ENCODE results near the gene PRKCB.

PRKCB gene

GRCh38 chr16:23835390-23836077, at the start of gene PRKCB:
PRKCB (plus strand) TSS chr16:23835983.
- DNase-seq (ENCODE audit: low read depth, low spot score) = peak; percentile 78

- DNase-seq (ENCODE audit: low read depth, low spot score) = no peak
Measured at GRCh38 chr16:23786964-23787561, 48.7 kb upstream of the PRKCB start.

GRCh38 chr16:23788685-23789084, 47.1 kb upstream of the PRKCB start:
- DNase-seq (ENCODE audit: low read depth, low spot score) = no peak

- no peak for DNase-seq (ENCODE audit: low read depth, low spot score)
Measured at GRCh38 chr16:23795378-23795777, 40.4 kb upstream of the PRKCB start.

- no peak for DNase-seq (ENCODE audit: low read depth, low spot score)
Measured at GRCh38 chr16:23796941-23797340, 38.8 kb upstream of the PRKCB start.

GRCh38 chr16:23801378-23801777, 34.4 kb upstream of the PRKCB start:
- peak; percentile 60 for DNase-seq (ENCODE audit: low read depth, low spot score)

- DNase-seq (ENCODE audit: low read depth, low spot score) = no peak
Measured at GRCh38 chr16:23802776-23803175, 33.0 kb upstream of the PRKCB start.

- peak; percentile 45 for DNase-seq (ENCODE audit: low read depth, low spot score)
Measured at GRCh38 chr16:23803591-23804123, 32.1 kb upstream of the PRKCB start.

GRCh38 chr16:23807028-23807427, 28.8 kb upstream of the PRKCB start:
- DNase-seq (ENCODE audit: low read depth, low spot score) = no peak

- no peak for DNase-seq (ENCODE audit: low read depth, low spot score)
Measured at GRCh38 chr16:23821467-23821866, 14.3 kb upstream of the PRKCB start.

- DNase-seq (ENCODE audit: low read depth, low spot score) = no peak
Measured at GRCh38 chr16:23821875-23822688, 13.7 kb upstream of the PRKCB start.

GRCh38 chr16:23823475-23824384, 12.1 kb upstream of the PRKCB start:
- no peak for DNase-seq (ENCODE audit: low read depth, low spot score)

GRCh38 chr16:23824909-23825308, 10.9 kb upstream of the PRKCB start:
- DNase-seq (ENCODE audit: low read depth, low spot score) = no peak

- DNase-seq (ENCODE audit: low read depth, low spot score) = no peak
Measured at GRCh38 chr16:23826528-23827045, 9.2 kb upstream of the PRKCB start.

GRCh38 chr16:23827057-23827456, 8.7 kb upstream of the PRKCB start:
- no peak for DNase-seq (ENCODE audit: low read depth, low spot score)

- DNase-seq (ENCODE audit: low read depth, low spot score) = no peak
Measured at GRCh38 chr16:23829454-23829853, 6.3 kb upstream of the PRKCB start.

GRCh38 chr16:23830276-23830675, 5.5 kb upstream of the PRKCB start:
- DNase-seq (ENCODE audit: low read depth, low spot score) = no peak

- DNase-seq (ENCODE audit: low read depth, low spot score) = no peak
Measured at GRCh38 chr16:23832882-23833281, 2.9 kb upstream of the PRKCB start.

GRCh38 chr16:23833504-23833903, 2.3 kb upstream of the PRKCB start:
- no peak for DNase-seq (ENCODE audit: low read depth, low spot score)

GRCh38 chr16:23833960-23834685, 1.7 kb upstream of the PRKCB start:
- DNase-seq (ENCODE audit: low read depth, low spot score) = no peak

- DNase-seq (ENCODE audit: low read depth, low spot score) = no peak
Measured at GRCh38 chr16:23836078-23836403, 258 bp downstream of the PRKCB start.

All from activated naive CD8-positive, alpha-beta T cell treated with anti-CD3 and anti-CD28 coated beads, Interleukin-2, amount 50 U/mL, for 16 hours (primary cell).